Measurements from ENCODE around the gene ARHGAP10. TPM values are rescaled to one million over a fixed set of nuclear protein-coding genes. Genes with fewer than 3 reads are reported as not detected.
A peak's percentile ranks its signal among the peaks of the same experiment; 100 is the strongest.

Gene ARHGAP10
- total and polyA plus RNA-seq, 10 of the 15 experiments (the other 5 are each of a cell fraction or from before 2014, with no cell fraction given): 1.3 to 25.8 (median 17.2) TPM

- TF ChIP-seq HSF1 (IDR thresholded peaks at IDR 0.05; ENCODE audit: low read depth, low read length) (no peak), SKIL (IDR thresholded peaks at IDR 0.05; ENCODE audit: low read depth, poor library complexity, severe bottlenecking) (peak; percentile 52), SUZ12 (IDR thresholded peaks at IDR 0.05; ENCODE audit: unreplicated experiment) (no peak), ASH2L (IDR thresholded peaks at IDR 0.05; ENCODE audit: borderline replicate concordance, low read depth) (peak; percentile 93; the same call in 1 of the 2 replicates), POLR2AphosphoS2 (IDR thresholded peaks at IDR 0.05; ENCODE audit: low read depth, low read length) (peak; percentile 95), CHD1 (IDR thresholded peaks at IDR 0.05; ENCODE audit: low read depth, low read length) (no peak), HDGF (IDR thresholded peaks at IDR 0.05) (0 out of 2 replicates have a peak, but pooled peaks have one; percentile 66), EGR1 (IDR thresholded peaks at IDR 0.05; ENCODE audit: borderline replicate concordance in 1 of 2, low read depth in 2 of 2, low read length in 2 of 2) (peak; percentile 58 to 99; a peak in 2 of 3 replicates), FOS (IDR thresholded peaks at IDR 0.05; ENCODE audit: borderline replicate concordance, extremely low read depth, insufficient read length) (no peak), BRCA1 (IDR thresholded peaks at IDR 0.05; ENCODE audit: low read depth, low read length) (no peak), ZNF687 (IDR thresholded peaks at IDR 0.05) (peak; percentile 100), MAX (IDR thresholded peaks at IDR 0.05; ENCODE audit: low read depth, low read length) (peak; percentile 71), YBX1 (IDR thresholded peaks at IDR 0.05) (no peak), ZNF622 (IDR thresholded peaks at IDR 0.05) (no peak), NR2C1 (IDR thresholded peaks at IDR 0.05) (peak; percentile 35; the same call in 1 of the 2 replicates)
- TF ChIP-seq, protein P1, sequence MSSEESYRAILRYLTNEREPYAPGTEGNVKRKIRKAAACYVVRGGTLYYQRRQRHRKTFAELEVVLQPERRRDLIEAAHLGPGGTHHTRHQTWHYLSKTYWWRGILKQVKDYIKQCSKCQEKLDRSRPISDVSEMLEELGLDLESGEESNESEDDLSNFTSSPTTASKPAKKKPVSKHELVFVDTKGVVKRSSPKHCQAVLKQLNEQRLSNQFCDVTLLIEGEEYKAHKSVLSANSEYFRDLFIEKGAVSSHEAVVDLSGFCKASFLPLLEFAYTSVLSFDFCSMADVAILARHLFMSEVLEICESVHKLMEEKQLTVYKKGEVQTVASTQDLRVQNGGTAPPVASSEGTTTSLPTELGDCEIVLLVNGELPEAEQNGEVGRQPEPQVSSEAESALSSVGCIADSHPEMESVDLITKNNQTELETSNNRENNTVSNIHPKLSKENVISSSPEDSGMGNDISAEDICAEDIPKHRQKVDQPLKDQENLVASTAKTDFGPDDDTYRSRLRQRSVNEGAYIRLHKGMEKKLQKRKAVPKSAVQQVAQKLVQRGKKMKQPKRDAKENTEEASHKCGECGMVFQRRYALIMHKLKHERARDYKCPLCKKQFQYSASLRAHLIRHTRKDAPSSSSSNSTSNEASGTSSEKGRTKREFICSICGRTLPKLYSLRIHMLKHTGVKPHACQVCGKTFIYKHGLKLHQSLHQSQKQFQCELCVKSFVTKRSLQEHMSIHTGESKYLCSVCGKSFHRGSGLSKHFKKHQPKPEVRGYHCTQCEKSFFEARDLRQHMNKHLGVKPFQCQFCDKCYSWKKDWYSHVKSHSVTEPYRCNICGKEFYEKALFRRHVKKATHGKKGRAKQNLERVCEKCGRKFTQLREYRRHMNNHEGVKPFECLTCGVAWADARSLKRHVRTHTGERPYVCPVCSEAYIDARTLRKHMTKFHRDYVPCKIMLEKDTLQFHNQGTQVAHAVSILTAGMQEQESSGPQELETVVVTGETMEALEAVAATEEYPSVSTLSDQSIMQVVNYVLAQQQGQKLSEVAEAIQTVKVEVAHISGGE (CRISPR knock-in tag; IDR thresholded peaks at IDR 0.05): no peak
Observed at GRCh38 chr4:147683717-147684700, 47.9 kb upstream of the ARHGAP10 start, which contains the start of gene PRMT9 (continued).

Data from GM12878 (cell line).